Activated T-helper 1 cell treated with anti-CD3 and anti-CD28 coated beads, Interleukin-2, amount 50 U/mL, for 16 hours (primary cell): Measurements from ENCODE around the gene NPAS2.

Experiments
- DNase-seq, 2 donors: peaks; one replicate each; pipeline ENCODE4 v3.0.0-alpha.2; 2020; ENCODE audit warnings: low read depth in 1 of 2, low spot score in 1 of 2

NPAS2 gene

DNA sequence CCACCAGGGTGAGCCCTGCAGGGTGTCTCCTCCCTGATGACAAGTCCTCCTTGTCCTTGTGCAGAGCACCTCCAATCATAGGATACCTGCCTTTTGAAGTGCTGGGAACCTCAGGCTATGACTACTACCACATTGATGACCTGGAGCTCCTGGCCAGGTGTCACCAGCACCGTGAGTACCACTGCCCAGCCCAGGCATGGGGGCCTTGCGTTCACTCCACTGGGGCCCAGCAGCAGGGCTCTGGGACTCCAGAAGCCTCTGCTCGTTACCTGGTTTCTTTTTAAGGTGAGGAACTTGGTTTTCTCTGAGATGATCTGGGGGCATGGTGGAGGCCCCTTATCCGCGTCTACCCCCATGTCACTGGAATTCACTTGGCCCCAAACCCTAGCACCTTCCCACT lies 145.7 kb downstream of the NPAS2 start:
- DNase-seq = no peak

DNA sequence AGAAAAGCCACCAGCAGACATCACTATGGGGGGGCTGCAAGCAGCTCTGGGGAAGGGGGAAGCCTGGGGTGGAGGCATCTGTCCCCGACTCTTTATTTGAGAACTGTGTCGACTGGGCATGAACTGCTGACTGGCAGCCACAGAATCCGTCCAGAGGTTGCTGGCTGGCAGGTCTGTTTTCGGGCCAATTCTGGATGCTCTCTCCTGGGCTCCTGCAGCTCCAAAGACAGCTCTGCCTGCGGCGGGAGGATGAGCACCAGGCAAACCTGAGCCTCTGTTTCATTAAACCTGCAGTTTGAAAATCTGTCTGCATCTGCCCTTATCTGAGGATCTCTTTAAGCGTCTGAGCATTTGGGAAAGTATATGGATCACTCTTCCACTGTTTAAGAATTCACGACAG lies 147.8 kb downstream of the NPAS2 start:
- DNase-seq = no peak

DNA sequence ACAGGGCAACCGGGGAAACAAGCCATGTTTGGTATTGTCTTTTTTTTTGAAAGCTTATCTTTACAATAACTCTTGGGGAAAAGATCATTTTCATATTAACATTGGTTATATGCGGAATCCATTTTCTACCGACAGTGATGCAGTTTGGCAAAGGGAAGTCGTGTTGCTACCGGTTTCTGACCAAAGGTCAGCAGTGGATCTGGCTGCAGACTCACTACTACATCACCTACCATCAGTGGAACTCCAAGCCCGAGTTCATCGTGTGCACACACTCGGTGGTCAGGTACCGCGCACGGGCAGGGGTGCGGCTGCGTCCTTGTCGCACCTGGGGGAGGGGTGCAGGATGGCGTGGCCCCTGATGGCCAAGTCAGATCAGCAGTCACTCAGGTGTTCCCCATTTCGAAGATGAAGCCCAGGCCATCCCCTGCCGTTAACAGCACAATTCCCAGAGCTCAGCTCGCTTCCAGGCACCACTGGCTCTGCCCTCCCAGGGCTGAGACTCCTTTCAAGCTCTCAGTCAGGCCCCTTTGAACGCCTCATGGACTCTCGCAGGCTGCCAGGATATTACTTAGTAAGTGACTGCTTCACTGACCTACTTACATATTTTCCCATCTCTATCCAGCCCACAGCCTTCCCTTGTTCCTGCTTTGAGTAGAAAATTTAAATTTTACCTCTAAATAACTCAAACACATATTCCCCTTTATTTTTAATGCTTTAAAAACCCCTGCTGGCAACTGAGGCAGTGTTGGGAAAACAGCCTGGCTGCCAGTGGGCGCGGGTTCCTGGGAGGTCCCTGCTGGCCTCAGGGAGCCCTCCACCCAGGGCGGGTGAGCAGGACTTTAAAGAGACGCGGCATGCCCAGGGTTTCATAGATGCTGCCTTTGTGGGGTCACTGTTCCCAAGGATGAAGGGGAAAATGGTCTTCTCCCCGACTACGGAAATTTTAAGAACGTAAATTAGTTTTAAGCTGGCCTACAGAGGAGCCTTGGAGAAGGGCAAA lies 148.5 kb downstream of the NPAS2 start:
- DNase-seq = no peak

DNA sequence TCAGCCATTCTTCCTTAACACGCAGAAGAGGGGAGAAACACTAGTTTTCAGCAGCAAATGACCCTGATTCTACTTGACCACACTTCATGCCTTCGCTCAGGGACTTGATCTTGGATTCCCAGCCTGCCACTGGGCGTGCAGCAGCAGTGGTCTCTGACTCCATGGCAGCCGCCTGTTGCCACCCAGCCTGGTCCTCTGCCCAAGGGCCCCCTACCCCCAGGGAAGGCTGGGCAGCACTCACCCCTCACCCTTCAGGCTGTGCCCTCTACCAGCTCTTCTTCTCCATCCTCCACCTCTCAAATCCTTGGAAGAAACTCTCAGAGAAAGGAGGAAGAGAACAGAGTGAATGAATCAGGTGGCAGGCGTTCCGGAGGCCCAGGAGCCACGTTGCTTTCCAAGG lies 150.1 kb downstream of the NPAS2 start:
- no peak for DNase-seq

DNA sequence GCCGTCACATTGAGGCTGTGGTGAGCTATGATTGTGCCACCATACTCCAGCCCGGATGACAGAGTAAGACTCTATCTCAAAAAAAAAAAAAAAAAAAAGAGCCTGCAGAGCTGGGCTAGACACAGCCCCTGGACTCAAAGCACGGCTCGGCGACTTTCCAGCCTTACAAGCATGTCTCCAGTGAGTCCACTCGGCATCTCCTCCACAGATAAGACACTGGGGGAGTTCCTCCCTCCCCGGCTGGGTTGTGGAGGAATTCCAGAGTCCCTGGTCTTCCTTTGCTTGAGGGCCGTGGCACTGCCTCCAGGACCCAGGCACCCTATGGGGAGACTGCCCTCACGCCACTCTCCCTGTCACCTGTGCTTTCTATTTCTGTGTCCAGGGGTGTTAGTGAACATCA lies 151.3 kb downstream of the NPAS2 start:
- DNase-seq = no peak

DNA sequence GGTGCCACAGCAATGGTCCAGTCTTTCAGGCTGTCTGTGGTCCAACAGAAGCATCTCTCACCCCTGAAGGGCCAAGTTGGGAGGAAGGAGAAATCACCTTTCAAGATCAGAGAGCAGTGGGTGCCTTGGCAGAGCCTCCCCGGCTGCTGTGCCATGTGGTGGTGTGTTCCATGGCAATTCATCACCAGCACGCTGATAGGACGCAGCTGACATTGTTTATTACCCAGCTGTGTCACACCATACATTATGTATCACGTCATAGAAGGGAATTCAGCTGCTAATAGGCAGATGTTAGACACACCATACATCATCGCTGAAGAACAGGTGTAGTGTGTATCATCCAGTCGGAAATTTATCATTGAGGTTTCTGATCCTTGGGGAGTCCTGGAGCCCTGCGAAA lies 152.5 kb downstream of the NPAS2 start:
- DNase-seq = no peak

DNA sequence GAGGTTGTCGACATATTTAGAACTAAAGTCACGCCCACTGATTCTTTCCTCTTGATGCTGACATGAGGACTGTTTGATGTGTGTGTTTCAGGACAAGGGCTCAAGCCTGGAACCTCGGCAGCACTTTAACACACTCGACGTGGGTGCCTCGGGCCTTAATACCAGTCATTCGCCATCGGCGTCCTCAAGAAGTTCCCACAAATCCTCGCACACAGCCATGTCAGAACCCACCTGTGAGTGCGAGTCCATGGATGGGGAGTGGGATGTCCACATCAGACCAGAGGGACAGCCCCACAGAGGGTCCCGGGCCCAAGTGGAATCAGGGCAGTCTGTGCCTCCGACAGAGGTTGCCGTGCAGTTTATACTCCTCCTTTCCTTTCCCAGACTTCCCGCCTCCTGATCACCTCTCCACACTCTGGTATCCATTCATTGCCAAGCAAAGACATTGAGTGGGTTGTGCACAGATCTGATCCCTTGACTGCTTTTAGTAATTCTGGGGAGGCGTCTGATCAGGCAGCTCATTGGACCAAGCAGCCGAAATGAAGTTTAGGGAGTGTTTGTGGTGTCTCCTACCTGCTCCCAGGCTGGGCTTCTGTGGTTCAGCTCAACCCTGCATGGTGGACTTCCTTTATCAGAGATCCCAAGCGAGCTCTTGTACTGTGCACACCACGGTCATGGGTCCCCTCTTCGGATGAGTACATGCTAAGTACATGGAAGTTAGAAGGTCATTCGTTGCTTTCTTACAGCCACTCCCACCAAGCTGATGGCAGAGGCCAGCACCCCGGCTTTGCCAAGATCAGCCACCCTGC lies 155.0 kb downstream of the NPAS2 start:
- DNase-seq = no peak

DNA sequence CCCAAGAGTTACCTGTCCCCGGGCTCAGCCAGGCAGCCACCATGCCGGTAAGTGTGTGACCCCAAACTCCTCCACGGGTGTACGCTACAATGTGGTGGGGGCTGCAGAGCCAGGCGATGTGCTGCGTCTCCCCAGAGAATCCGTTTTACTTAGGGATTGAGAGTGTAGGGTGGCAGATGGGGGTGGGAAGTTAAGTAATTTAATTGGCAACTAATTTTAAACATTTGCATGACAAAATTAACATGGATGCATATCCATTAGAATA lies 155.5 kb downstream of the NPAS2 start:
- no peak for DNase-seq

DNA sequence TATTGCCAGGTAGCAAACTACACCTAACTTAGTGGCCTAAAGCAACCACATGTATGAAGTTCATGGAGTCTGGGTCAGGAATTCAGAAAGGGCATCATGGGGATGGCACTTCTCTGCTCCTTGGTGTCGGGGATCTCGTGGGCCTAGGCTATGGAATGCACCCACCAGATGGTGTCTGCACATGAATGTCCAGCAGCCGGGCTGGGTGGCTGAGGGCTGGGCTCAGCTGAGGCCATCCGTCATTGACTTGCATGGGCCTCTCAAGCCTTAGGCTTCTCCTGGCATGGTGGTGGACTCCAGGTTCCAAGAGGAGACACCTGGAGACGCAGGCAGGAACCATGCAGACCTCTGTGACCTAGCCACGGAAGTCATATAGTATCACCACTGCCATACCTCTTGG lies 156.1 kb downstream of the NPAS2 start:
- no peak for DNase-seq

DNA sequence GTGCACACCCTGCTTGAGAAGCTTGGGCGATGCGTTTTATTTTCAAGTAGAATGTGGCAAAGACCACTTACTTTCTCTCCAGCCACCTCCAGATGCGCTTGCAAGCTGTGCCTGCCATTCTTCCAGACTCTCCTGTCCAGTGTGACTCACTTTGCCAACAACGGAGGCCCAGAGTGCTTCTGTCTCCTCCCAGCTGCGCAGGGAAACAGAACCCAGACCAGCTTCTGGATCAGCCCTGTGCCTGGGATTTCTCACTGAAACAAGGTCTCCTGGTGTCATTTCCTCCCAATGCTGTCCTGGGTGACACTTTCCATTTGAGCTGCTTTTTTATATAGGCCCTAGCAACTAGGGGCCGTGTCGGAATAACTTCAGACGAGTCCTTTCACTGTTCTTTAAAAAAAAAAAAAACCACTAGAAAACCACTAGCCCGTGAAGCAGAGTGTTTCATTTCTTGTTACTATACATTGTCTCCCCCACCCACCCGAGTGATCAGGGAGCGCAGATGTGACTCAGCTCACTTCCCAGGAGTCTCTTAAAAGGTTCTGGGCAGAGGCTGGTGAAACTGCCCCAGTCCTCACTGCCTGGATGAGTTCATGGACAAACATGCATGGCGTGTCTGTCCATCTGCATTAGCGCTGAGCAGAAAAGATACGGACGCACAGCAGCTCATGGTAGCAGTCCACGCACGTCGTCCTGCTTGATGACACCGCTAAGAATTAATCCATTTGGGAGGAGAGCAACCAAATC lies 156.9 kb downstream of the NPAS2 start:
- DNase-seq = no peak

DNA sequence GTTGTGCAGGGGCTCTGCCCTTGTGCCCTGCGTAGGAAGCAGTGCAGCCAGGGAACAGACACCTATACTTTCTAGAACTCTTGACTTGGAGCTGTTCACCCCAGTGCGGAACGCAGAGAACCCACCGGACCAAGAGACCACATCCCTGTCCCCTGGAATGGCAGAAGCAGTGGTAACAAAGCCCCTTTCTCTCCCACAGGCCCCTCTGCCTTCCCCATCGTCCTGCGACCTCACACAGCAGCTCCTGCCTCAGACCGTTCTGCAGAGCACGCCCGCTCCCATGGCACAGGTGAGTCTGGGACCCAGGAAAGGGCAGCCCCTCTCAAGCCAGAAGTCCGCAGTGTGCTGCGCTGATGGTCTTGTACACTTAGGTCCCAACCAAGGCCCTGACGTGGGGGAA lies 157.6 kb downstream of the NPAS2 start:
- DNase-seq = no peak

DNA sequence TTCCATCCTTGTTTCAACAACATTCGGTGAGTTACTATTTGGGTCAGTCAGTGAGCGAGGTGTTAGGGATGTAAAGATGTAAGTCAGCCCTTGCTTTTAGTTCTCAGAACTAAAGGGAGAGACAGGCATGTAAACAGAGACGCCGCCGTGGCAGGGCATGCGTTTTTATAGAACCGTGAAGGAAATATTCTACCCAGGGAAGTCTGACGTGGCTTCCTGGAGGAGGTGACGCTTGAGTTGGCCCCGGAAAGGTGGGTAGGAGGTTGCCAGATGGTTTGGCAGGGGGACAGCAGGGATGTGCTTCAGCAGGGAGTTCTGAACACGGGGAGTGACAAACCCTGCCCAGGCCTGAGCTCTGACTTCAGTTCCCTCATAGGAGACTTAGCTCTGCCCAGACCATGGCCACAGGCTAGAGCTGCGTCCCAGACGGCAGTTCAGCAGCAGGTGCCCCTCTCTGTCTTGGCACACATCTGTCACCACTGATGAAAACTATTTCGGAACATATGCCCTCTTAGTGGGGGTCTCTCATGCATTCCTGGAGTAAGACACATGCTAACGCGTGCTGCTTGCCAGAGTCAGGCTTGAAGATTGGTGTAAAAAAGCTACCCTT lies 158.7 kb downstream of the NPAS2 start:
- no peak for DNase-seq

DNA sequence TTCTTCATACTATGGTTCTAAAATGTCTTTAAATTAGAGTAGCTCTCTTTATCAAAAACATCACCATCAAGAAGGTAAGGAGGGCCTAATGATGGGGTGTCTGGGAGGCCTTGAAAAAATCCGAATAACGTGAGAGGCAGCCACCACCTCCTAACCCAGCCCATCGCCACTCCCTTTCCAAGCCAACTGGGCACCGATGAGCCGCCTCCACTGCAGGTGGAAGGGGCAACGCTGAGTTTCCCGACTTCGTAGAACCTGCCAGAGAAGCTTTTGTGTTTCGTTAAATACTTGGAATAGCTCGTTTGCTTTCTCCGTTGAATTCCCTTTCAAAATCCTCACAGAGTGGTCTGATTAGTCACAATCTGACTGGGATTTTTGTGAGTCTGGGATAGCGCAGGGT lies 160.1 kb downstream of the NPAS2 start:
- no peak for DNase-seq

DNA sequence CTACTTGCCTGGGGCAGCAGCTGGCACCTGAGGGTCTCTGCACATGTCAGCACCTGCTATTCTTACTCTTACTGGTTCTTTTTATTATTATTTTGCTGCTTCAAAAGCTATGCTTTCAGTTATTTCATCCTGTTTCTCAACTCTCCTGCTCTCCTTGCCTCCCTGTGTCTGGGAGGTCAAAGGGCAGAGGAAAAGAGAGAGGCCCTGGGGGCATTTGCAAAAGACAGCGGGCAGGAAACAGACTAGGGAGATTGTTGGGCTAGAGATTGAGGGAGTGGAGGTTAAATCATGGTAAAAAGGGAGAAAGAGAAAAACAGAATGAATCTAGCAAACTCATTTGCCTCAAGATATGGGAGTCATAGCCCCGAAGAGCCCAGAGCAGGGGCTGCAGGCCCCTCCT lies 161.1 kb downstream of the NPAS2 start:
- no peak for DNase-seq

DNA sequence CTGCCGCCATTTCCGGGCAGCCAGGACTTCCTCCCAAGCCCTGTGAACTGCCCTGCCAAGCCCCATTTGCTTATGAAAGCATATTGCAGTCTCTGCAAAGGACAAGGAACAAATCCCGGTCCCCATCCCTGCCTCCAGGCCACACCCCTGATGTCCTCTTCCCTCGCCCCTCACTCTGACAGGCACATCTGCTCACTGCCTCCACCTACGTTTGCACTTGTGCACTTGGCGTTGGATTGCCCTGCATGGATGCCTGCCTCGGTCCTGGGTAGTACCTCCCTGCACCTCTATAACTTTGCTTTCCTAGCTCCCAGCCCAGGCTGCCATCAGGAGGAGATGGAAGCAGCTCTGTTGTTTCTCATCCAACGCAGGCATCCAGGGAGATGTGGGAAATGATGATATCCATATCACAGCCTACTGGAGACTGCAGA lies 162.5 kb downstream of the NPAS2 start:
- no peak for DNase-seq

DNA sequence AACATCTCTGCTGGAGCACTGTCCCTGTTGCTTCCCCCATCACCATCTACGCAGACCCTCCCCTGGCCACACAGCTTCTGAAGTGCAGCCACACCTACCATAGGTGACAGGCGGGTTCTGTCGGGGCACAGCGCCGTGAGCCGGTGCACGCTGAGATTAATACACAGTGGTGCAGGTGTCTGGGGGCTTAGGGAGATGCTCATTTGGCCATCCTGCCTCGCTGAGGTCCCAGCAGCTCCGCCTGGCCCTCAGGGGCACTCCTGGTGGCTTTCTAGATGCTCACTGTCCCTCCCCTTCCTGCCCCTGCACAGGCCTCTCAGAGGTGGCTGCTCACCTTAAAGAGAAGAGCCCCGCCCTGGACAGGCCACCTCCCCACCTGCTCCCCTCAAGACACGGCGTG lies 163.3 kb downstream of the NPAS2 start:
- no peak for DNase-seq

DNA sequence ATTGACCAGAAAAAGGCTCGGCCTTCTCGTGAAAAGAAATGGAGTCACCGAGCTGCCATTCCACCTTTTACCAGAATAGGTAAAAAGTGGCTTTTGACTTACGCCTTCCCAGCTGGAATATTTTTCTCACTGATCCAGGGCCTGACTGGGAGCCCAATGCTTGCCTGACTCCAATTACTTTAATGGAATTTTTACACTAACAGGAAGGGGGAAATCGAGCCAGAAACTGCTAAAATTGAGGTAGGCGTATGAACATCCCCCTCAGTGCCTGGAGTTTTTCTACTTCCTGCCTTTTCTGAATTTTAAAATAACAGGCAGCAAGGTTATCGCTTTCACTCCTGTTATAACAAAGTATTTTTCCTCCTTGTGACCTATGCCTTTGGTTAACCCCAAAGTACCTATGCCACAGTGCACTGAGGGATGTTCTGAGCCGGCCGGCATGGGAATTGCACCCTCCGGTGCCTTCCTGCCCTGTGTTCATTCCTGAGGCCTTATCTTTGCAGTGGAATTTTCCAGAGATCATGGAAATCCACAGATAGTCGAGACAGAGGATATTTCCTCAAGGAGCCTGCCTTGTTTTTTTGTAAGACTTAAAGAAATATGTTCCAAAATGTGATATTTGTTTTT lies 163.9 kb downstream of the NPAS2 start:
- DNase-seq = no peak

DNA sequence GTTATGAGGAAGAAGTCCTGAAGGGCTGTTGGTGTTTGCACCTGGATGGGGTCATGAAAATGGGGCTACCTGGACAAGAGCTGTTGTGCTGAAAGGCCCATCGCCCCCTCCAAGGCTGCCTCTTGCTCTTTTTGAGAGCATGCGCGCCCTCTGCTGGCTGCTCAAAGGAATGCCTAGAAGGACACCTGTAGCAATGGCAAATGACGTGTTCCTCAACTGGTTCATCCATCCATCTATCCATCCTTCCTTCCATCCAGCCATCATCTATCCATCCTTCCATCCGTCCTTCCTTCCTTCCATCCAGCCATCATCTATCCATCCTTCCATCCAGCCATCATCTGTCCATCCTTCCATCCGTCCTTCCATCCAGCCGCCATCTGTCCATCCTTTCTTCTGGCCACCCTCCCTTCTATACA lies 165.0 kb downstream of the NPAS2 start:
- DNase-seq = peak; percentile 54 to 59

DNA sequence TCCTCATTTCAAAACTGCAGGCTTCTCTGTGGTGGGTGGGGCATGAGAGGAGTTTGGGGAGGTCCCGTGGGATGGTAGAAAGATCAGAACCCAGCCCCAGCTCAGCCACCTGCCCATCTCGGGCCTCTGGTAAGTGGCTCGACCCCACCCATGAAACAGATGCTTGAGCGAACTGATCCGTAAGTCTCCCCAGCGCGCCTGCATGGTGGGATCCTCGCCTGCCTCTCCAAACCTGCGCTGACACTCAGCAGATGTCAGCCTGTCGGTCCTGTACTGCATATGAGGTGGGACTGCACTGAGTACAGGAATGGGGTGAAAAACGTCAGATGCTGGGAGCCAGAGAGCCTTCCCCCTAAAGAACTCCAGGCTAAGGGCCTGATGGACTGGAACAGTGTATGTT lies 166.2 kb downstream of the NPAS2 start:
- DNase-seq = no peak

DNA sequence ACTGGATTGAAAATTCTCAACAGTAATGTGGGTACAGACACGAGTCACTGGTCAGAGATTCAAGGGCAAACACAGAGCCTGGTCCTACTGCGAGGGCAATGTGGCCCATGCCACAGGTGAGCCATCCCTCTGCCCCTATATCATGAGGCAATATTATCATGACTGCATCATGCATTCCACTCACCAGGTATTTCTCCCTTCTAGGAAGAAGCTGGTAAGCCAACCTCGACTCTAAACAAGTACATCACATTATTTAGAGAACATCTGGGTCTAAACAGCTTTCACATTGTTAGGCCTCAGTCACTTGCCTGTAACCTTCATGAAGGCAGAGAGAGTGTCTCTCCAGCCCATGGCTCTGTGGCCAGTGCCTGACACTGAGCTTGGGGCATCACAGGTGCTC lies 167.6 kb downstream of the NPAS2 start:
- DNase-seq = no peak

DNA sequence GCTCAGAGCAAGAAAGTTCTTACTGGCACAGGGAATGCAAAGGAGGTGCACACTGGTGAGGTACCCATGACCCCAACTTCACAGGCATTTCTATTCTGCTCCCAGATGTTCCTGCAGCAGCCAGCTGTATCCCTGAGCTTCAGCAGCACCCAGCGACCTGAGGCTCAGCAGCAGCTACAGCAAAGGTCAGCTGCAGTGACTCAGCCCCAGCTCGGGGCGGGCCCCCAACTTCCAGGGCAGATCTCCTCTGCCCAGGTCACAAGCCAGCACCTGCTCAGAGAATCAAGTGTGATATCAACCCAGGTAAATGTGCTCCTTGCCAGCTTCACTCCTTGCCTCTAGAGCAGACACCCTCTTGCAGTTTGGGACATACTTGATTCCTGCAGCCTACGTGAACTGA lies 168.0 kb downstream of the NPAS2 start:
- no peak for DNase-seq
